Smooth muscle cell (in vitro differentiated cells): ENCODE results near the gene ATP8A2. TPM values are rescaled to one million over a fixed set of nuclear protein-coding genes. Genes with fewer than 3 reads are reported as not detected.
"Not testable (repeated sequence)": the region's sequence is repeated elsewhere in the genome, so short reads cannot be mapped to it uniquely, and the experiment has no call there.

ENCODE experiments used
- DNase-seq: peaks from one replicate; lab custom pipeline; 2025; ENCODE audit not compliant: unreplicated experiment; lab: John Stamatoyannopoulos, UW
- H2AFZ ChIP-seq: fragments of 200-600 bp; sonication (generic); 2 replicates; pipeline ENCODE4 v1.6.0; 2016; ENCODE audit warnings: antibody characterized with exemption, low read depth, mild to moderate bottlenecking
- H3F3A ChIP-seq: fragments of 200-600 bp; sonication (generic); 2 replicates; pipeline ENCODE4 v1.6.0; 2017; ENCODE audit warnings: antibody characterized with exemption, low read depth
- H3K27ac ChIP-seq: fragments of 200-600 bp; sonication (generic); 2 replicates; pipeline ENCODE4 v1.5.1; 2016; ENCODE audit warnings: low read depth, mild to moderate bottlenecking
- H3K27me3 ChIP-seq: fragments of 200-600 bp; sonication (generic); 2 replicates; pipeline ENCODE4 v1.6.1; 2016; ENCODE audit warnings: low read depth, mild to moderate bottlenecking
- H3K36me3 ChIP-seq: fragments of 200-600 bp; sonication (generic); 2 replicates; pipeline ENCODE4 v1.5.1; 2016; ENCODE audit warnings: low read depth
- H3K4me1 ChIP-seq: fragments of 200-600 bp; sonication (generic); 2 replicates; pipeline ENCODE4 v1.5.1; 2016; ENCODE audit warnings: low read depth
- H3K4me2 ChIP-seq: fragments of 200-600 bp; sonication (generic); 2 replicates; pipeline ENCODE4 v1.6.0; 2016; ENCODE audit warnings: mild to moderate bottlenecking
- H3K4me3 ChIP-seq: fragments of 200-600 bp; sonication (generic); 2 replicates; pipeline ENCODE4 v1.5.1; 2016; ENCODE audit warnings: mild to moderate bottlenecking
- H3K79me2 ChIP-seq: fragments of 200-600 bp; sonication (generic); 2 replicates; pipeline ENCODE4 v1.6.0; 2016; ENCODE audit warnings: low read depth, mild to moderate bottlenecking
- H3K9ac ChIP-seq: fragments of 200-600 bp; sonication (generic); 2 replicates; pipeline ENCODE4 v1.6.0; 2016; ENCODE audit warnings: low read depth
- H3K9me3 ChIP-seq: fragments of 200-600 bp; sonication (generic); replicated peaks from 2 replicates; pipeline ENCODE4 v1.5.1; 2016; ENCODE audit warnings: low read depth
- H4K20me1 ChIP-seq: fragments of 200-600 bp; sonication (generic); 2 replicates; pipeline ENCODE4 v1.6.0; 2016; ENCODE audit warnings: low read depth
- CTCF ChIP-seq: fragments of 200-600 bp; sonication (generic); IDR thresholded peaks from 2 replicates; pipeline ENCODE4 v1.5.1; 2017; ENCODE audit warnings: borderline replicate concordance, mild to moderate bottlenecking, antibody characterized with exemption; ENCODE audit not compliant: insufficient read depth, poor library complexity, severe bottlenecking
- WGBS: methylation state at CpG from one replicate; pipeline ENCODE4 v1.1.7; 2016; ENCODE audit warnings: low lambda C conversion rate; 5-methylcytosine and 5-hydroxymethylcytosine counted together
- polyA plus RNA-seq: library from polyadenylated mRNA; unstranded; fragments of >200 nt; fragmentation: Nextera tagmentation; extraction: Ambion mirVana; gene quantifications from 2 replicates; pipeline ENCODE4 v1.2.1, GENCODE V29; 2016
- total RNA-seq: library from RNA; depleted of rRNA; stranded (reverse); fragments of >200 nt; gene quantifications from 2 replicates; pipeline ENCODE4 v1.2.3, GENCODE V29; 2014

Gene ATP8A2
- total and polyA plus RNA-seq, 2 experiments from 2014 or later = under 0.01 to 0.06 TPM

- Histone ChIP-seq H3K9ac (no peak overlapping the region), H4K20me1 (no peaks in the 10 kb centered on the region), H3K36me3 (no peaks in the 10 kb centered on the region), H3K9me3 (no peaks in the 10 kb centered on the region), H3F3A (no peaks in the 10 kb centered on the region), H3K4me2 (no peak overlapping the region), H3K27me3 (no peaks in the 10 kb centered on the region), H3K27ac (no peak overlapping the region), H3K4me1 (no peaks in the 10 kb centered on the region), H3K79me2 (no peaks in the 10 kb centered on the region), H3K4me3 (no peak overlapping the region), H2AFZ (no peak overlapping the region)
- no peak for DNase-seq
- WGBS = 69% methylated on average over 4 of the region's 4 CpGs
- TF ChIP-seq CTCF = no peak
Observed at GRCh38 chr13:25784119-25784518, 412.3 kb downstream of the ATP8A2 start.

GRCh38 chr13:25790137-25790536 lies 418.4 kb downstream of the ATP8A2 start:
- H4K20me1 ChIP-seq, DNase-seq, H3K4me3 ChIP-seq, H3K27me3 ChIP-seq, H3K4me2 ChIP-seq, H3K27ac ChIP-seq, H3K79me2 ChIP-seq, H3K9me3 ChIP-seq, H3K36me3 ChIP-seq, H3K4me1 ChIP-seq, H3K9ac ChIP-seq, H2AFZ ChIP-seq, H3F3A ChIP-seq: not testable (repeated sequence)
- WGBS = 94% methylated on average over 1 of the region's 1 CpG

GRCh38 chr13:25795277-25795676 lies 423.5 kb downstream of the ATP8A2 start:
- H3K36me3 ChIP-seq = no peaks in the 10 kb centered on the region
- H3K4me2 ChIP-seq = no peak overlapping the region
- no peaks in the 10 kb centered on the region for H3F3A ChIP-seq
- H3K27me3 ChIP-seq = no peaks in the 10 kb centered on the region
- H3K9me3 ChIP-seq = no peaks in the 10 kb centered on the region
- no peak overlapping the region for H3K27ac ChIP-seq
- no peak overlapping the region for H2AFZ ChIP-seq
- WGBS = 89% methylated on average over 1 of the region's 1 CpG
- TF ChIP-seq CTCF = no peak
- no peaks in the 10 kb centered on the region for H3K4me1 ChIP-seq
- no peak overlapping the region for H3K4me3 ChIP-seq
- DNase-seq = no peak
- H4K20me1 ChIP-seq = no peaks in the 10 kb centered on the region
- no peaks in the 10 kb centered on the region for H3K79me2 ChIP-seq
- no peak overlapping the region for H3K9ac ChIP-seq

- TF ChIP-seq CTCF = no peak
- Histone ChIP-seq H3K27ac (no peak overlapping the region), H3K4me3 (no peak overlapping the region), H4K20me1 (no peaks in the 10 kb centered on the region), H3K9me3 (no peaks in the 10 kb centered on the region), H3K9ac (no peak overlapping the region), H3K4me2 (no peak overlapping the region), H3K36me3 (no peaks in the 10 kb centered on the region), H3K79me2 (no peaks in the 10 kb centered on the region), H3K4me1 (no peaks in the 10 kb centered on the region), H2AFZ (no peak overlapping the region), H3F3A (no peaks in the 10 kb centered on the region), H3K27me3 (no peaks in the 10 kb centered on the region)
- DNase-seq = no peak
- 90% methylated on average over 1 of the region's 1 CpG for WGBS
Observed at GRCh38 chr13:25796474-25796873, 424.7 kb downstream of the ATP8A2 start.
